Trophoblast cell (in vitro differentiated cells and primary cell): Measurements from ENCODE around the gene RANBP17.

Source experiments
- DNase-seq, 2 donors: peaks; one replicate each; pipeline ENCODE4 v3.0.0-alpha.2; 2016
- H2AFZ ChIP-seq: 2 replicates; pipeline ENCODE4 v1.6.1; 2013; ENCODE audit warnings: low read length, moderate library complexity, mild to moderate bottlenecking; ENCODE audit not compliant: insufficient read depth, poor library complexity
- H2AK5ac ChIP-seq: 2 replicates; pipeline ENCODE4 v1.6.1; 2013; ENCODE audit warnings: mild to moderate bottlenecking, low read length
- H2BK120ac ChIP-seq: 2 replicates; pipeline ENCODE4 v1.6.1; 2013; ENCODE audit warnings: low read length, mild to moderate bottlenecking, moderate library complexity; ENCODE audit not compliant: insufficient read depth, poor library complexity
- H2BK12ac ChIP-seq: 2 replicates; pipeline ENCODE4 v1.6.1; 2013; ENCODE audit warnings: mild to moderate bottlenecking, low read length, moderate library complexity
- H2BK5ac ChIP-seq: 2 replicates; pipeline ENCODE4 v1.6.1; 2013; ENCODE audit warnings: low read length, low read depth, moderate library complexity, mild to moderate bottlenecking; ENCODE audit not compliant: poor library complexity
- H3K14ac ChIP-seq: 2 replicates; pipeline ENCODE4 v1.6.1; 2013; ENCODE audit warnings: mild to moderate bottlenecking, low read length
- H3K18ac ChIP-seq: 2 replicates; pipeline ENCODE4 v1.6.1; 2013; ENCODE audit warnings: mild to moderate bottlenecking, low read length
- H3K23ac ChIP-seq: 2 replicates; pipeline ENCODE4 v1.6.1; 2013; ENCODE audit warnings: low read length
- H3K27ac ChIP-seq: 2 replicates; pipeline ENCODE4 v1.5.1; 2013; ENCODE audit warnings: low read depth, mild to moderate bottlenecking, inconsistent platforms, low read length, moderate library complexity
- H3K27me3 ChIP-seq: 2 replicates; pipeline ENCODE4 v1.6.1; 2013; ENCODE audit warnings: inconsistent platforms, mild to moderate bottlenecking, low read length, moderate library complexity; ENCODE audit not compliant: insufficient read depth
- H3K36me3 ChIP-seq, 2 experiments: 1 replicate in 1 of 2; 2 replicates in 1 of 2; pipeline ENCODE4 v1.6.1; 2013; ENCODE audit warnings: low read length in 2 of 2, mild to moderate bottlenecking in 2 of 2, moderate library complexity in 1 of 2; ENCODE audit not compliant: insufficient read depth in 2 of 2, control insufficient read depth in 1 of 2
- H3K4ac ChIP-seq: 2 replicates; pipeline ENCODE4 v1.6.1; 2013; ENCODE audit warnings: low read depth, mild to moderate bottlenecking, low read length, moderate library complexity
- H3K4me1 ChIP-seq, 2 experiments: 1 replicate in 1 of 2; 2 replicates in 1 of 2; pipeline ENCODE4 v1.6.1; 2013; ENCODE audit warnings: low read length in 2 of 2, mild to moderate bottlenecking in 2 of 2, moderate library complexity in 1 of 2; ENCODE audit not compliant: insufficient read depth in 2 of 2, control insufficient read depth in 1 of 2
- H3K4me2 ChIP-seq: 2 replicates; pipeline ENCODE4 v1.6.1; 2013; ENCODE audit warnings: inconsistent platforms, mild to moderate bottlenecking, low read length, moderate library complexity
- H3K4me3 ChIP-seq: 2 replicates; pipeline ENCODE4 v1.5.1; 2013; ENCODE audit warnings: mild to moderate bottlenecking, low read depth, low read length, inconsistent platforms
- H3K79me1 ChIP-seq: one replicate; pipeline ENCODE4 v1.6.1; 2013; ENCODE audit warnings: low read length
- H3K79me2 ChIP-seq: 2 replicates; pipeline ENCODE4 v1.6.1; 2013; ENCODE audit warnings: low read length, mild to moderate bottlenecking; ENCODE audit not compliant: control insufficient read depth, insufficient read depth, poor library complexity
- H3K9ac ChIP-seq: 2 replicates; pipeline ENCODE4 v1.6.1; 2013; ENCODE audit warnings: mild to moderate bottlenecking, low read length
- H3K9me3 ChIP-seq: 2 replicates; pipeline ENCODE4 v1.6.1; 2013; ENCODE audit warnings: low read depth, mild to moderate bottlenecking, control low read depth, inconsistent platforms, low read length; ENCODE audit not compliant: insufficient read depth
- H4K12ac ChIP-seq: 2 replicates; pipeline ENCODE4 v1.6.1; 2013; ENCODE audit warnings: low read depth, mild to moderate bottlenecking, low read length, moderate library complexity
- H4K8ac ChIP-seq: 2 replicates; pipeline ENCODE4 v1.6.1; 2013; ENCODE audit warnings: low read depth, mild to moderate bottlenecking, low read length, moderate library complexity
- H4K91ac ChIP-seq: one replicate; pipeline ENCODE4 v1.6.1; 2013; ENCODE audit warnings: low read depth, mild to moderate bottlenecking, low read length, moderate library complexity
- WGBS: extraction: QIAGEN DNeasy Blood & Tissue Kit; methylation state at CpG from one replicate; pipeline ENCODE4 v1.1.7; 2013; ENCODE audit warnings: missing lambda C conversion rate; ENCODE audit not compliant: insufficient read length, insufficient coverage; ENCODE audit errors: extremely low coverage; 5-methylcytosine and 5-hydroxymethylcytosine counted together

Gene RANBP17

GRCh38 chr5:171321447-171321846 is 459.6 kb downstream of the RANBP17 start:
- Histone ChIP-seq H3K79me2 (no peaks in the 10 kb centered on the region), H2AFZ (no peak overlapping the region), H3K18ac (no peak overlapping the region), H3K4me1 (peaks cover 0 to 2% of the 10 kb centered on the region in 2 experiments), H2AK5ac (no peak overlapping the region), H3K27ac (no peak overlapping the region), H2BK120ac (no peak overlapping the region), H3K14ac (no peak overlapping the region), H3K4me3 (no peak overlapping the region), H3K23ac (no peak overlapping the region), H3K9ac (no peak overlapping the region), H3K9me3 (peaks cover 2% of the 10 kb centered on the region), H3K4me2 (no peak overlapping the region), H3K79me1 (no peaks in the 10 kb centered on the region), H3K27me3 (peaks cover 31% of the 10 kb centered on the region), H3K36me3 (no peaks in the 10 kb centered on the region), H4K91ac (no peak overlapping the region), H4K8ac (no peak overlapping the region), H2BK12ac (no peak overlapping the region), H4K12ac (no peak overlapping the region), H2BK5ac (no peak overlapping the region), H3K4ac (no peak overlapping the region)
- no CpG with 5 or more reads among the region's 7 CpGs for WGBS
- DNase-seq = no peak

DNA sequence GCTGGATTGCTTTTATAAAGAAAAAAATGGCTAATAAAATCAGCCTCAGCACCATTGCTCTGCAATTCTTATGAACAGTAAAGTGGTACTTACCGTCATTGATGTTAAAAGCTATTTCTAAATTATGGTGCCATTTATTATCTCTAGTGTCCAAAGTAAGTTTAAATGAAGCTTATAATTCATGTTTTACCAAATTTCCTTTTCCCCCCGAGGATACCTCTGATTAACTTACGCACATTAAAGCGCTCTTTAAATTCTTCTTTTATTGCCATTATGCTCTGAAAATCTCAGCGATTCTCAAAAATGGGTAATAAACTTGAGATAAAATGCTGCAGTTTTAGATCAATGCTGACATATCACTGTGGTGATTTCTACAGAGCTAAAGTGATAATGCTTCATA is 460.7 kb downstream of the RANBP17 start:
- H2BK12ac ChIP-seq = no peak overlapping the region
- no peak overlapping the region for H2BK5ac ChIP-seq
- peaks cover 21% of the 10 kb centered on the region for H3K27me3 ChIP-seq
- peaks cover 0 to 2% of the 10 kb centered on the region in 2 experiments for H3K4me1 ChIP-seq
- H4K8ac ChIP-seq = no peak overlapping the region
- H3K36me3 ChIP-seq = no peaks in the 10 kb centered on the region
- H3K79me2 ChIP-seq = no peaks in the 10 kb centered on the region
- no peak overlapping the region for H2AK5ac ChIP-seq
- no peak overlapping the region for H3K14ac ChIP-seq
- no peak overlapping the region for H4K91ac ChIP-seq
- no CpG with 5 or more reads among the region's 5 CpGs for WGBS
- no peak overlapping the region for H2BK120ac ChIP-seq
- H4K12ac ChIP-seq = no peak overlapping the region
- H3K18ac ChIP-seq = no peak overlapping the region
- no peaks in the 10 kb centered on the region for H3K79me1 ChIP-seq
- DNase-seq = no peak
- no peak overlapping the region for H3K27ac ChIP-seq
- H3K23ac ChIP-seq = no peak overlapping the region
- H3K4ac ChIP-seq = no peak overlapping the region
- peaks cover 2% of the 10 kb centered on the region for H3K9me3 ChIP-seq
- no peak overlapping the region for H3K9ac ChIP-seq
- H2AFZ ChIP-seq = no peak overlapping the region
- no peak overlapping the region for H3K4me2 ChIP-seq
- H3K4me3 ChIP-seq = no peak overlapping the region

DNA sequence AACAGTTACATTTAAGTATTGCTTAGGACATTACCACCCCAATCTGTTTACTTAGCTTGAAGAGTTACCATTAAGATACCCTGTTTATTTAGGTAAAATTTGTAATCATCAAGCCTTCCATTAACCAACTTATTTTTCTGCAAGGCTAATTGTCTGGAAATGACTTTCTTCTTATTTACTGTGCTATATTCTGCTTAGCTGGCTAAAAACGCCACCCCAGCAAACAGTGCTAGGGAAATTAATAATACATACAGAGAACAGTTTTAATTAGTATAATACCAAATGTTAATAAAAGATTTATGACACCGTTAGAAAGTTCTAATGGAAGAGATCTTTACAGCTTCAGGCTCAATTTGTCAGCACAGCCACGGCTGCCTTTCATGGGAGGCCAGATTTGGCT is 461.2 kb downstream of the RANBP17 start:
- Histone ChIP-seq H3K36me3 (no peaks in the 10 kb centered on the region), H3K4me2 (no peak overlapping the region), H2BK120ac (no peak overlapping the region), H3K9me3 (peaks cover 2% of the 10 kb centered on the region), H3K27me3 (peaks cover 16% of the 10 kb centered on the region), H2AFZ (no peak overlapping the region), H3K18ac (no peak overlapping the region), H3K79me2 (no peaks in the 10 kb centered on the region), H3K23ac (no peak overlapping the region), H3K9ac (no peak overlapping the region), H3K4me1 (peaks cover 0 to 2% of the 10 kb centered on the region in 2 experiments), H2BK5ac (no peak overlapping the region), H4K91ac (no peak overlapping the region), H2AK5ac (no peak overlapping the region), H3K79me1 (no peaks in the 10 kb centered on the region), H4K8ac (no peak overlapping the region), H4K12ac (no peak overlapping the region), H2BK12ac (no peak overlapping the region), H3K4ac (no peak overlapping the region), H3K27ac (no peak overlapping the region), H3K4me3 (no peak overlapping the region), H3K14ac (no peak overlapping the region)
- no peak for DNase-seq
- WGBS = no CpG with 5 or more reads among the region's 3 CpGs

- Histone ChIP-seq H3K9ac (no peak overlapping the region), H3K79me1 (no peaks in the 10 kb centered on the region), H4K12ac (no peak overlapping the region), H3K4me1 (peaks cover 0 to 2% of the 10 kb centered on the region in 2 experiments), H3K79me2 (no peaks in the 10 kb centered on the region), H2AK5ac (no peak overlapping the region), H3K9me3 (peaks cover 2% of the 10 kb centered on the region), H3K4me2 (peak overlapping the region; percentile 43), H3K18ac (no peak overlapping the region), H2BK5ac (no peak overlapping the region), H3K23ac (no peak overlapping the region), H3K27ac (no peak overlapping the region), H3K4me3 (no peak overlapping the region), H4K91ac (no peak overlapping the region), H3K4ac (no peak overlapping the region), H2BK12ac (no peak overlapping the region), H2AFZ (no peak overlapping the region), H2BK120ac (no peak overlapping the region), H3K27me3 (peaks cover 10% of the 10 kb centered on the region), H3K14ac (no peak overlapping the region), H4K8ac (no peak overlapping the region), H3K36me3 (no peaks in the 10 kb centered on the region)
- no CpG with 5 or more reads among the region's 20 CpGs for WGBS
- peak in 1 of 2 donors; percentile 53 for DNase-seq
These were observed 462.2 kb downstream of the RANBP17 start for GRCh38 chr5:171323806-171324632.
